ENCODE results near the gene PRSS27.

DNA sequence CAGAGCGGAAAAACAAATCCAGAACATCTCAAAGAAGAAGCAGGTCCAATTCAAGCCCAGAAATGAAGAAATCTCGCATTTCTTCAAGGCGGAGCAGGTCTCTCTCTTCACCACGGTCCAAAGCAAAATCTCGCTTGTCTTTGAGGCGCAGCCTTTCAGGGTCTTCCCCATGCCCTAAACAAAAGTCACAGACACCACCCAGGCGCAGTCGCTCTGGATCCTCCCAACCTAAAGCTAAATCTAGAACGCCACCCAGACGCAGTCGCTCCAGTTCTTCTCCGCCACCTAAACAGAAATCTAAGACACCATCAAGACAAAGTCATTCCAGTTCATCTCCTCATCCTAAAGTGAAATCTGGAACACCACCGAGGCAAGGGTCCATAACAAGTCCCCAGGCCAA is 42.7 kb upstream of the PRSS27 start:
- TF ChIP-seq POLR2A (IDR thresholded peaks at IDR 0.05) (no peak), CTCF (IDR thresholded peaks at IDR 0.05) (no peak)
